Esophagus muscularis mucosa (tissue), 4 donors: ENCODE results near the gene UBE2D1.

ENCODE experiments used
- EP300 ChIP-seq: sonication (generic); formaldehyde crosslinking; IDR thresholded peaks from one replicate; pipeline ENCODE4 v1.6.1; 2017; ENCODE audit warnings: antibody characterized with exemption
- POLR2AphosphoS5 ChIP-seq, 2 donors: sonication (generic); formaldehyde crosslinking; IDR thresholded peaks; one replicate each; pipeline ENCODE4 v1.6.1; 2017; ENCODE audit warnings: antibody characterized with exemption in 2 of 2
- TF ChIP-seq, protein P1 (sequence below), 3 experiments: fragments of 200-600 bp in 2 of 3; fragments of 450-650 bp in 1 of 3; sonication (generic) in 2 of 3; IDR thresholded peaks; one replicate each; pipeline ENCODE4 v1.5.1; 2017 to 2019; ENCODE audit warnings: antibody characterized with exemption in 3 of 3, mild to moderate bottlenecking in 2 of 3, moderate library complexity in 1 of 3

DNA sequence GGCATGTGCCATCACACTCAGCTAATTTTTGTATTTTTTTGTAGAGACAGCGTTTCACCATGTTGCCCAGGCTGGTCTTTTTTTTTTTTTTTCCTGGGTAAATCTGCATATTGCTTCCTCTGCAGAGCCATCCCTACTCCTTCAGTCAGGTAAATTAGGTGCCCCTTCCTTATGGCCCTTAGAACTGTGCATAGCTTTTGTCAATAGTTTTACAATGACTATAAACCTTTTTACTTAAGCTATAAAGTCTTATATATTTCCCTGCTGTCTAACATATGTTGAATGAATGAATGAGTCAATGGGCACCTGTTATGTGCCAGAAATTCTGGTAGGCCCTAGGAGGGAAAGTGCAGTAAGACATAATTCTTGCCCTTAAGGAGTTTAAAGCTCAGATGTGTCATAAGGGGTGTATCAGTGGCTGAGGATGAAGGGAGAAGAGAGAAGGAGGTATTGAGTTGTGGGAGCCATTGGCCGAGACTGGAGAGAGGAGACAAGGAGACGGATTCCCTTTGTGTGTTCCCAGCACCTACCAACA is 30.6 kb upstream of the UBE2D1 start:
- TF ChIP-seq, protein P1, sequence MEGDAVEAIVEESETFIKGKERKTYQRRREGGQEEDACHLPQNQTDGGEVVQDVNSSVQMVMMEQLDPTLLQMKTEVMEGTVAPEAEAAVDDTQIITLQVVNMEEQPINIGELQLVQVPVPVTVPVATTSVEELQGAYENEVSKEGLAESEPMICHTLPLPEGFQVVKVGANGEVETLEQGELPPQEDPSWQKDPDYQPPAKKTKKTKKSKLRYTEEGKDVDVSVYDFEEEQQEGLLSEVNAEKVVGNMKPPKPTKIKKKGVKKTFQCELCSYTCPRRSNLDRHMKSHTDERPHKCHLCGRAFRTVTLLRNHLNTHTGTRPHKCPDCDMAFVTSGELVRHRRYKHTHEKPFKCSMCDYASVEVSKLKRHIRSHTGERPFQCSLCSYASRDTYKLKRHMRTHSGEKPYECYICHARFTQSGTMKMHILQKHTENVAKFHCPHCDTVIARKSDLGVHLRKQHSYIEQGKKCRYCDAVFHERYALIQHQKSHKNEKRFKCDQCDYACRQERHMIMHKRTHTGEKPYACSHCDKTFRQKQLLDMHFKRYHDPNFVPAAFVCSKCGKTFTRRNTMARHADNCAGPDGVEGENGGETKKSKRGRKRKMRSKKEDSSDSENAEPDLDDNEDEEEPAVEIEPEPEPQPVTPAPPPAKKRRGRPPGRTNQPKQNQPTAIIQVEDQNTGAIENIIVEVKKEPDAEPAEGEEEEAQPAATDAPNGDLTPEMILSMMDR (IDR thresholded peaks at IDR 0.05) = no peak
- TF ChIP-seq POLR2AphosphoS5 (IDR thresholded peaks at IDR 0.05) (no peak), EP300 (no peak)
